Cardiac muscle cell (in vitro differentiated cells and primary cell): Measurements from ENCODE around the gene S1PR2. TPM values are rescaled to one million over a fixed set of nuclear protein-coding genes. Genes with fewer than 3 reads are reported as not detected.

Experiments used
- DNase-seq, 2 donors: peaks; one replicate each; pipeline versions ENCODE4 v3.0.0 to v3.0.0-alpha.2; 2010 to 2017; ENCODE audit warnings: low read depth in 1 of 2, low spot score in 1 of 2
- H3K27ac ChIP-seq: fragments of 200-600 bp; sonication (generic); 2 replicates; pipeline ENCODE4 v1.5.1; 2016
- H3K27me3 ChIP-seq: fragments of 200-600 bp; sonication (generic); 2 replicates; pipeline ENCODE4 v1.6.0; 2016; ENCODE audit warnings: control low read depth
- H3K36me3 ChIP-seq: fragments of 200-600 bp; sonication (generic); 2 replicates; pipeline ENCODE4 v1.5.1; 2016; ENCODE audit warnings: control low read depth
- H3K4me1 ChIP-seq: fragments of 200-600 bp; sonication (generic); 2 replicates; pipeline ENCODE4 v1.8.1; 2017; ENCODE audit warnings: low read depth, mild to moderate bottlenecking, mixed run types
- H3K4me3 ChIP-seq: fragments of 200-600 bp; sonication (generic); 2 replicates; pipeline ENCODE4 v1.5.1; 2016; ENCODE audit warnings: mild to moderate bottlenecking
- H3K9me3 ChIP-seq: fragments of 200-600 bp; sonication (generic); 2 replicates; pipeline ENCODE4 v1.5.1; 2017; ENCODE audit warnings: low read depth, mild to moderate bottlenecking, control low read depth
- polyA plus RNA-seq: library from polyadenylated mRNA; unstranded; fragments of >200 nt; fragmentation: Nextera tagmentation; extraction: Ambion mirVana; gene quantifications from 2 replicates; pipeline ENCODE4 v1.2.1, GENCODE V29; 2016
- total RNA-seq: library from RNA; depleted of rRNA; stranded (reverse); fragments of >200 nt; gene quantifications from 2 replicates; pipeline ENCODE4 v1.2.3, GENCODE V29; 2016
- TF ChIP-seq, protein P1 (sequence below): IDR thresholded peaks from 2 replicates; pipeline ENCODE4 v1.5.1; 2012; ENCODE audit warnings: low read depth, mild to moderate bottlenecking, low read length

S1PR2 gene
- total and polyA plus RNA-seq, 2 experiments from 2014 or later: 1.8 to 5.7 TPM

DNA sequence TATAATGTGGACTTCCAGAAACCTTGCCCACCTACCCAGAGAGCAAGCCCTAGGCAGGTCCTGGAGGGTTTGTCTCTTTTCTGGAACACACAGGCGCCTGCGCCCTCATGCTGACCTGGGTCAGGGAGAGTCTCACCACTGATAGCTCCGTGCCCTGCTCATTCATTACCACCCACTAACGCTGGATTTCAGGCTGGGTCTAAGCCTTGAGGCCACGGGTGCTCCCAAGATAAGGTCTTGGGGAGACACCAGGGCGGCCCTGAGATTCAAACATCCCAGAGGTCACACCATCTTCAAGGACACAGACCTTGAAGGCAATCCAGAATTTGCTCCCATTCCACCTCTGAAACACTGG is 5.1 kb downstream of the S1PR2 start:
- TF ChIP-seq, protein P1, sequence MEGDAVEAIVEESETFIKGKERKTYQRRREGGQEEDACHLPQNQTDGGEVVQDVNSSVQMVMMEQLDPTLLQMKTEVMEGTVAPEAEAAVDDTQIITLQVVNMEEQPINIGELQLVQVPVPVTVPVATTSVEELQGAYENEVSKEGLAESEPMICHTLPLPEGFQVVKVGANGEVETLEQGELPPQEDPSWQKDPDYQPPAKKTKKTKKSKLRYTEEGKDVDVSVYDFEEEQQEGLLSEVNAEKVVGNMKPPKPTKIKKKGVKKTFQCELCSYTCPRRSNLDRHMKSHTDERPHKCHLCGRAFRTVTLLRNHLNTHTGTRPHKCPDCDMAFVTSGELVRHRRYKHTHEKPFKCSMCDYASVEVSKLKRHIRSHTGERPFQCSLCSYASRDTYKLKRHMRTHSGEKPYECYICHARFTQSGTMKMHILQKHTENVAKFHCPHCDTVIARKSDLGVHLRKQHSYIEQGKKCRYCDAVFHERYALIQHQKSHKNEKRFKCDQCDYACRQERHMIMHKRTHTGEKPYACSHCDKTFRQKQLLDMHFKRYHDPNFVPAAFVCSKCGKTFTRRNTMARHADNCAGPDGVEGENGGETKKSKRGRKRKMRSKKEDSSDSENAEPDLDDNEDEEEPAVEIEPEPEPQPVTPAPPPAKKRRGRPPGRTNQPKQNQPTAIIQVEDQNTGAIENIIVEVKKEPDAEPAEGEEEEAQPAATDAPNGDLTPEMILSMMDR: no peak
- Histone ChIP-seq H3K4me3 (no peak overlapping the region), H3K4me1 (no peaks in the 10 kb centered on the region), H3K36me3 (no peaks in the 10 kb centered on the region), H3K9me3 (no peaks in the 10 kb centered on the region), H3K27ac (peak overlapping the region; percentile 54), H3K27me3 (no peaks in the 10 kb centered on the region)
- no peak for DNase-seq

DNA sequence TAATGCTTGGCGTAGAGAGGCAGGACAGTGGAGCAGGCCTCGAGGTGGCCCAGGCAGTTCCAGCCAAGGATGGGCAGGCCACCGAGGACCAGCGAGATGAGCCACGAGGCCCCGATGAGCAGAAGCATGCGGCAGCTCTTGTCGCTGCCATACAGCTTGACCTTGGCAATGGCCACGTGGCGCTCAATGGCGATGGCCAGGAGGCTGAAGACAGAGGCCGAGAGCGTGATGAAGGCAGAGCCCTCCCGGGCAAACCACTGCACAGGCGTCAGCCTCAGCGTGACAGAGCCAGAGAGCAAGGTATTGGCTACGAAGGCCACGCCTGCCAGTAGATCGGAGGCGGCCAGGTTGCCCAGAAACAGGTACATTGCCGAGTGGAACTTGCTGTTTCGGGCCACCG is 6.8 kb downstream of the S1PR2 start:
- no peak overlapping the region for H3K27ac ChIP-seq
- H3K4me1 ChIP-seq: no peaks in the 10 kb centered on the region
- H3K27me3 ChIP-seq: no peaks in the 10 kb centered on the region
- no peaks in the 10 kb centered on the region for H3K9me3 ChIP-seq
- H3K36me3 ChIP-seq: no peaks in the 10 kb centered on the region
- no peak for DNase-seq
- H3K4me3 ChIP-seq: no peak overlapping the region
- TF ChIP-seq, protein P1: no peak

DNA sequence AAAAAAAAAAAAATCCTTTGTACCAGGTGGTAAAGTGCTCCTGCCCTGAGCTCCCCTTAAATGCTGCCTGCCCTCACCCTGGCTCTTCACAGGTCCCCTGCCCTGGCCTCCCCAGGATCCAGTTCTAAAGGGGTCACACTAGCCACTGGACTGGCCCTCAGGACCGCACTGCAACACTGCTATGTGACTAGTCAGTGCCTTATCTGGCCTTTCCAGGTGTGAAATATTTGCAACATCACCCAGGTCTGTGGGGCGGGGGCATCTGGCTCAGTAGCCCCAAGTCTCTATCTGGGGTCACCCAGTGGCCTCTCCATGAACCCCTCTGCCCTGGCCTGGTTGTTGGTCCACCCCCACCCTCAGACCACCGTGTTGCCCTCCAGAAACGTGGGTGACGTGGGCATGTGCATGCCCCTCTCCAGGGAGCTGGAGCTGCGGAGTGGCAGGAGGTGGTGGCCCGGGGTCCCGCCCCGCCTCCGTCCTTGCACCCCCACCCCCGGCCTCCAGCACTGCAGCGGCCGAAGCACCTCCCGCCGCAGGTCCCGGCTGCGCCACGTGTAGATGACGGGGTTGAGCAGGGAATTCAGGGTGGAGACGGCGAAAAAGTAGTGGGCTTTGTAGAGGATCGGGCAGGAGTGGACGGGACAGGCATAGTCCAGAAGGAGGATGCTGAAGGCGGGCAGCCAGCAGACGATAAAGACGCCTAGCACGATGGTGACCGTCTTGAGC is 7.5 kb downstream of the S1PR2 start:
- Histone ChIP-seq H3K27me3 (no peaks in the 10 kb centered on the region), H3K36me3 (no peaks in the 10 kb centered on the region), H3K9me3 (no peaks in the 10 kb centered on the region), H3K27ac (no peak overlapping the region), H3K4me1 (no peaks in the 10 kb centered on the region), H3K4me3 (no peak overlapping the region)
- TF ChIP-seq, protein P1: no peak
- DNase-seq: no peak

DNA sequence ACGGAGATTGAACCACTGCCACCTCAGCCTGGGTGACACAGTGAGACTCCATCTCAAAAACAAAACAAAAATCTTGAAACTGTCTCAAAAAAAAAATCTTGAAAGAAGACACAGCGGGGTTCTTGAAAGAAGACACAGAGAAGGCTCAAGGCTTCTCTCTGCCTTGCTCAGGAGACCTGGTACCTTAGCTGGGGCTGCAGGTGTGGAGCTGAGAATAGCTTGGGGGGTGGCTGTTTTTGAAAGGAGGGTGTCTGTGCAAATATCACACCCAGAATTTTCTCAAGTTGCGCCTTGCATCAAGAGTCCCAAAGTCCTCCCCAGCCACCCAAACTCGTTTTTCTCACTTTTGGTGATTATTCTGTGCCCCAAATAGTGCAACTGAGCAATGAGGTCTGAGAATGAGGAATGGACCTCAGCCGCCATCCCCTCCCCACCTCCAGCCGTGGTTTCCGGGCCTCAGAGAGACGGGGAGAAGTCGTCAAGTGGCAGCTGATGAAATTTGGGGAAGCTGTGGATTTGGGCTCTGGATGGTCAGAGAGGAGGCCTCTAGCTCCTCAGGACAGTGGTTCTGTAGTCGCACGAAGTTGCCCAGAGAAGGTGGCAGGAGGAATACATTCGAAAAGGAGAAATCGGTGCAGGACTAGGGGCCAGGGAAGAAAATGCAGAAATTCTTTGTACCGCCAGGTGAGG is 8.8 kb downstream of the S1PR2 start:
- Histone ChIP-seq H3K4me3 (no peak overlapping the region), H3K27ac (no peak overlapping the region), H3K36me3 (no peaks in the 10 kb centered on the region), H3K4me1 (no peaks in the 10 kb centered on the region), H3K27me3 (no peaks in the 10 kb centered on the region), H3K9me3 (no peaks in the 10 kb centered on the region)
- DNase-seq: no peak
- TF ChIP-seq, protein P1: no peak

DNA sequence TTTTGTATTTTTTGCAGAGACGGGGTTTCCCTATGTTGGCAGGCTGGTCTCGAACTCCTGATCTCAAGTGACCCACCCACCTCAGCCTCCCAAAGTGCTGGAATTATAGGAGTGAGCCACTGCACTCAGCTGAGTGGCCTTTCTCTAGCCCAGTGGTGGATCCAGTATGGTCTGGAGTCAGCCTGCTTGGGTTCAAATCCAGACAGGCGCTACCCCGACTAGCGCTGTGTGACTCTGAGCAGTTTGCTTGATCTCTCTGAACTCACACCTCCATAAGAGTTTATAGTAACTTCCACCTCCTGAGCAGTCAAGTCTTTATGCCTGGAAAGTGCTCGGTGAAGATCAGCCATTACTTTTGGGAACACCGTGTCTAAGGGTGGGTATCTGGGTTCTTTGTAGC is 10.4 kb downstream of the S1PR2 start:
- H3K4me1 ChIP-seq: no peaks in the 10 kb centered on the region
- TF ChIP-seq, protein P1: no peak
- no peak overlapping the region for H3K4me3 ChIP-seq
- no peak overlapping the region for H3K27ac ChIP-seq
- no peaks in the 10 kb centered on the region for H3K27me3 ChIP-seq
- H3K36me3 ChIP-seq: no peaks in the 10 kb centered on the region
- no peaks in the 10 kb centered on the region for H3K9me3 ChIP-seq
- no peak for DNase-seq
